GM12891 (cell line): ENCODE measurements around the gene ADSL.

Experiments
- PAX5 ChIP-seq: IDR thresholded peaks from 2 replicates; pipeline ENCODE4 v1.6.1; 2011; ENCODE audit warnings: low read length, moderate library complexity, mild to moderate bottlenecking; ENCODE audit not compliant: insufficient read depth, severe bottlenecking
- POLR2A ChIP-seq: IDR thresholded peaks from 2 replicates; pipeline ENCODE4 v1.6.1; 2011; ENCODE audit warnings: low read depth, low read length, control low read depth
- POLR2AphosphoS5 ChIP-seq: IDR thresholded peaks from 2 replicates; pipeline ENCODE4 v1.6.1; 2011; ENCODE audit warnings: low read depth, low read length, control low read depth
- POU2F2 ChIP-seq: IDR thresholded peaks from 2 replicates; pipeline ENCODE4 v1.6.1; 2011; ENCODE audit warnings: low read depth, mild to moderate bottlenecking, control low read depth, low read length, moderate library complexity
- SPI1 ChIP-seq: IDR thresholded peaks from 2 replicates; pipeline ENCODE4 v1.6.1; 2011; ENCODE audit warnings: low read depth, low read length, control low read depth
- TAF1 ChIP-seq: IDR thresholded peaks from 2 replicates; pipeline ENCODE4 v1.6.1; 2011; ENCODE audit warnings: low read depth, low read length, control low read depth

- no peak for TF ChIP-seq POLR2A
- TF ChIP-seq POLR2AphosphoS5, result no peak
- no peak for TF ChIP-seq TAF1
- no peak for TF ChIP-seq POU2F2
- TF ChIP-seq SPI1, result no peak
- TF ChIP-seq PAX5, result no peak
Observed at GRCh38 chr22:40320687-40321086, 25.6 kb upstream of the ADSL start.
